ENCODE results near the gene SNN.
A peak's percentile ranks its signal among the peaks of the same experiment; 100 is the strongest.

SNN gene

GRCh38 chr16:11667221-11667823 lies 933 bp upstream of the SNN start:
- no peak for DNase-seq (ENCODE audit: low spot score)

- DNase-seq (ENCODE audit: low spot score), result no peak
These were observed 546 bp downstream of the SNN start for GRCh38 chr16:11668623-11669379.

- DNase-seq (ENCODE audit: low spot score), result no peak
These were observed 1.3 kb downstream of the SNN start for GRCh38 chr16:11669380-11670146.

- no peak for DNase-seq (ENCODE audit: low spot score)
These were observed 2.2 kb downstream of the SNN start for GRCh38 chr16:11670171-11671131.

GRCh38 chr16:11671271-11671670 lies 3.0 kb downstream of the SNN start:
- DNase-seq (ENCODE audit: low spot score), result no peak

GRCh38 chr16:11671676-11672075 lies 3.4 kb downstream of the SNN start:
- no peak for DNase-seq (ENCODE audit: low spot score)

GRCh38 chr16:11672206-11673090 lies 4.2 kb downstream of the SNN start:
- DNase-seq (ENCODE audit: low spot score), result no peak

- no peak for DNase-seq (ENCODE audit: low spot score)
These were observed 5.1 kb downstream of the SNN start for GRCh38 chr16:11673091-11674000.

GRCh38 chr16:11674001-11674817 lies 6.0 kb downstream of the SNN start:
- no peak for DNase-seq (ENCODE audit: low spot score)

GRCh38 chr16:11674818-11675560 lies 6.7 kb downstream of the SNN start:
- DNase-seq (ENCODE audit: low spot score), result no peak

- DNase-seq (ENCODE audit: low spot score), result peak; percentile 97
These were observed 7.6 kb downstream of the SNN start for GRCh38 chr16:11675561-11676511.

- DNase-seq (ENCODE audit: low spot score), result no peak
These were observed 8.5 kb downstream of the SNN start for GRCh38 chr16:11676799-11677198.

- DNase-seq (ENCODE audit: low spot score), result no peak
These were observed 9.2 kb downstream of the SNN start for GRCh38 chr16:11677451-11677951.

- no peak for DNase-seq (ENCODE audit: low spot score)
These were observed 10.0 kb downstream of the SNN start for GRCh38 chr16:11677959-11678881.

- DNase-seq (ENCODE audit: low spot score), result no peak
These were observed 11.0 kb downstream of the SNN start for GRCh38 chr16:11679250-11679649.

Data from SW480 (cell line).